SW480 (cell line): Measurements from ENCODE around the gene CSNK1G1.
A peak's percentile ranks its signal among the peaks of the same experiment; 100 is the strongest.
"Not testable (repeated sequence)": the region's sequence is repeated elsewhere in the genome, so short reads cannot be mapped to it uniquely, and the experiment has no call there.

ENCODE experiments used
- DNase-seq: peaks from one replicate; pipeline ENCODE4 v3.0.0-alpha.2; 2016; ENCODE audit warnings: low spot score

CSNK1G1 gene

GRCh38 chr15:64237677-64238076, 118.3 kb downstream of the CSNK1G1 start:
- DNase-seq, result no peak

- no peak for DNase-seq
Observed at GRCh38 chr15:64236156-64236894, 119.6 kb downstream of the CSNK1G1 start.

GRCh38 chr15:64235552-64235951, 120.4 kb downstream of the CSNK1G1 start:
- no peak for DNase-seq

- no peak for DNase-seq
Observed at GRCh38 chr15:64233299-64233698, 122.7 kb downstream of the CSNK1G1 start.

- DNase-seq, result peak; percentile 41
Observed at GRCh38 chr15:64232400-64232799, 123.6 kb downstream of the CSNK1G1 start.

- no peak for DNase-seq
Observed at GRCh38 chr15:64229129-64229724, 126.7 kb downstream of the CSNK1G1 start.

- DNase-seq, result no peak
Observed at GRCh38 chr15:64225804-64226203, 130.2 kb downstream of the CSNK1G1 start.

GRCh38 chr15:64224511-64224910, 131.5 kb downstream of the CSNK1G1 start:
- no peak for DNase-seq

GRCh38 chr15:64223882-64224281, 132.1 kb downstream of the CSNK1G1 start:
- no peak for DNase-seq

GRCh38 chr15:64222573-64223366, 133.2 kb downstream of the CSNK1G1 start:
- no peak for DNase-seq

GRCh38 chr15:64221911-64222310, 134.1 kb downstream of the CSNK1G1 start:
- not testable (repeated sequence) for DNase-seq

GRCh38 chr15:64217429-64217750, 138.6 kb downstream of the CSNK1G1 start:
- not testable (repeated sequence) for DNase-seq

GRCh38 chr15:64216730-64217428, 139.1 kb downstream of the CSNK1G1 start:
- DNase-seq, result no peak

GRCh38 chr15:64216196-64216595, 139.8 kb downstream of the CSNK1G1 start:
- no peak for DNase-seq

- no peak for DNase-seq
Observed at GRCh38 chr15:64213646-64214045, 142.3 kb downstream of the CSNK1G1 start.

- DNase-seq, result no peak
Observed at GRCh38 chr15:64211696-64212095, 144.3 kb downstream of the CSNK1G1 start.

- DNase-seq, result no peak
Observed at GRCh38 chr15:64210371-64210770, 145.6 kb downstream of the CSNK1G1 start.

- peak; percentile 62 for DNase-seq
Observed at GRCh38 chr15:64209680-64210334, 146.2 kb downstream of the CSNK1G1 start.

GRCh38 chr15:64205202-64205601, 150.8 kb downstream of the CSNK1G1 start:
- DNase-seq, result no peak

GRCh38 chr15:64197425-64197824, 158.5 kb downstream of the CSNK1G1 start:
- DNase-seq, result no peak

GRCh38 chr15:64193971-64194370, 162.0 kb downstream of the CSNK1G1 start:
- DNase-seq, result no peak
